IMR-90 (cell line): ENCODE results near the gene CCDC170. TPM values are rescaled to one million over a fixed set of nuclear protein-coding genes. Genes with fewer than 3 reads are reported as not detected.

ENCODE experiments used
- ATAC-seq: fragments of 200-7000 bp; cut with Tn5 transposase; 2 replicates; pipeline ENCODE4 v1.9.1; 2020; ENCODE audit warnings: low read depth, mild to moderate bottlenecking, moderate library complexity
- BruUV-seq: library from RNA; stranded (reverse); fragments of 400-500 nt; replicated peaks from 2 replicates; lab custom pipeline; 2021; lab: Mats Ljungman, UMichigan
- CTCF ChIA-PET: fragments of 300-600 bp; formaldehyde crosslinking; extraction: SDS; loops from one replicate; lab custom pipeline; 2021; ENCODE audit warnings: antibody characterized with exemption; lab: Yijun Ruan, JAX
- POLR2A ChIA-PET: fragments of 300-600 bp; sonication (Branson Sonifier 250); formaldehyde crosslinking; loops from one replicate; lab custom pipeline; 2022; ENCODE audit warnings: antibody characterized with exemption; ENCODE audit not compliant: unreplicated experiment; lab: Charles Lee
- DNase-seq: peaks from one replicate; pipeline ENCODE4 v3.0.0; 2013
- H2AFZ ChIP-seq: replicated peaks from 2 replicates; pipeline ENCODE3; 2013; ENCODE audit warnings: low read length, mild to moderate bottlenecking; ENCODE audit not compliant: poor library complexity
- H2AK5ac ChIP-seq: 2 replicates; pipeline ENCODE4 v1.6.1; 2013; ENCODE audit warnings: low read depth, low read length, inconsistent platforms
- H2AK9ac ChIP-seq: replicated peaks from 2 replicates; pipeline ENCODE3; 2013; ENCODE audit warnings: mild to moderate bottlenecking, low read depth, low read length, moderate library complexity; ENCODE audit not compliant: poor library complexity
- H2BK120ac ChIP-seq: 2 replicates; pipeline ENCODE4 v1.6.1; 2013; ENCODE audit warnings: low read depth, low read length, inconsistent platforms
- H2BK15ac ChIP-seq: 3 replicates; pipeline ENCODE4 v1.6.1; 2013; ENCODE audit warnings: low read depth, low read length, inconsistent platforms
- H2BK20ac ChIP-seq: 2 replicates; pipeline ENCODE4 v1.6.1; 2013; ENCODE audit warnings: low read depth, mild to moderate bottlenecking, inconsistent platforms, low read length, moderate library complexity
- H2BK5ac ChIP-seq: 2 replicates; pipeline ENCODE4 v1.6.1; 2013; ENCODE audit warnings: mild to moderate bottlenecking, low read depth, low read length, inconsistent platforms; ENCODE audit not compliant: poor library complexity, severe bottlenecking
- H3K14ac ChIP-seq: replicated peaks from 2 replicates; pipeline ENCODE4 v1.6.1; 2013; ENCODE audit warnings: low read depth, low read length, inconsistent platforms
- H3K18ac ChIP-seq: 2 replicates; pipeline ENCODE4 v1.6.1; 2013; ENCODE audit warnings: low read depth, low read length, control low read depth
- H3K23ac ChIP-seq: 2 replicates; pipeline ENCODE4 v1.6.1; 2013; ENCODE audit warnings: low read depth, low read length, inconsistent platforms
- H3K27ac ChIP-seq: 2 replicates; pipeline ENCODE4 v1.5.1; 2013; ENCODE audit warnings: mild to moderate bottlenecking, control low read depth, low read length; ENCODE audit not compliant: insufficient read depth
- H3K27me3 ChIP-seq: 2 replicates; pipeline ENCODE4 v1.6.1; 2013; ENCODE audit warnings: low read length; ENCODE audit not compliant: control insufficient read depth, insufficient read depth
- H3K36me3 ChIP-seq: 2 replicates; pipeline ENCODE4 v1.6.1; 2013; ENCODE audit warnings: low read length, mixed read lengths; ENCODE audit not compliant: control insufficient read depth, insufficient read depth
- H3K4ac ChIP-seq: 2 replicates; pipeline ENCODE4 v1.6.1; 2013; ENCODE audit warnings: low read depth, low read length, inconsistent platforms
- H3K4me1 ChIP-seq: 2 replicates; pipeline ENCODE4 v1.6.1; 2013; ENCODE audit warnings: low read length, mixed read lengths; ENCODE audit not compliant: control insufficient read depth, insufficient read depth
- H3K4me2 ChIP-seq: 2 replicates; pipeline ENCODE4 v1.6.1; 2013; ENCODE audit warnings: low read depth, mild to moderate bottlenecking, control low read depth, low read length, moderate library complexity
- H3K4me3 ChIP-seq: 2 replicates; pipeline ENCODE4 v1.5.1; 2013; ENCODE audit warnings: low read depth, mild to moderate bottlenecking, control low read depth, low read length, moderate library complexity; ENCODE audit not compliant: insufficient read depth
- H3K56ac ChIP-seq: 2 replicates; pipeline ENCODE4 v1.6.1; 2013; ENCODE audit warnings: low read length, inconsistent platforms; ENCODE audit not compliant: insufficient read depth; ENCODE audit errors: extremely low read depth
- H3K79me1 ChIP-seq, 2 experiments: 2 replicates each; pipeline ENCODE4 v1.6.1; 2013; ENCODE audit warnings: low read length in 2 of 2, inconsistent platforms in 1 of 2, low read depth in 1 of 2
- H3K9ac ChIP-seq: 2 replicates; pipeline ENCODE4 v1.6.1; 2013; ENCODE audit warnings: low read depth, low read length, control low read depth
- H3K9me1 ChIP-seq: 2 replicates; pipeline ENCODE4 v1.6.1; 2013; ENCODE audit warnings: low read length, inconsistent platforms; ENCODE audit not compliant: insufficient read depth
- H3K9me3 ChIP-seq: 2 replicates; pipeline ENCODE4 v1.6.1; 2013; ENCODE audit warnings: low read length; ENCODE audit not compliant: control insufficient read depth, insufficient read depth
- H4K20me1 ChIP-seq: 2 replicates; pipeline ENCODE4 v1.6.1; 2013; ENCODE audit warnings: low read length, inconsistent platforms; ENCODE audit not compliant: insufficient read depth
- H4K5ac ChIP-seq: 2 replicates; pipeline ENCODE4 v1.6.1; 2013; ENCODE audit warnings: mild to moderate bottlenecking, low read depth, low read length, control low read depth
- H4K8ac ChIP-seq, 2 experiments: 2 replicates each; pipeline ENCODE4 v1.6.1; 2013; ENCODE audit warnings: low read depth in 2 of 2, low read length in 2 of 2, control low read depth in 1 of 2, inconsistent platforms in 1 of 2
- H4K91ac ChIP-seq: 2 replicates; pipeline ENCODE4 v1.6.1; 2013; ENCODE audit warnings: low read depth, low read length, inconsistent platforms; ENCODE audit not compliant: insufficient read depth
- BHLHE40 ChIP-seq: fragments of 150-350 bp; IDR thresholded peaks from 2 replicates; pipeline ENCODE4 v1.6.1; 2016; ENCODE audit warnings: mild to moderate bottlenecking, low read depth, low read length
- CHD1 ChIP-seq: IDR thresholded peaks from 2 replicates; pipeline ENCODE4 v1.6.1; 2012; ENCODE audit warnings: low read depth, low read length, improper control_type of control experiment
- FOS ChIP-seq: fragments of 150-350 bp; IDR thresholded peaks from 2 replicates; pipeline ENCODE4 v1.6.1; 2016; ENCODE audit warnings: low read depth, low read length
- MXI1 ChIP-seq: IDR thresholded peaks from 2 replicates; pipeline ENCODE4 v1.6.1; 2012; ENCODE audit warnings: low read depth, mild to moderate bottlenecking, low read length, moderate library complexity, borderline replicate concordance
- RAD21 ChIP-seq: IDR thresholded peaks from 2 replicates; pipeline ENCODE4 v1.6.1; 2012; ENCODE audit warnings: low read length, improper control_type of control experiment
- RCOR1 ChIP-seq: IDR thresholded peaks from 2 replicates; pipeline ENCODE4 v1.6.1; 2012; ENCODE audit warnings: mild to moderate bottlenecking, low read length, improper control_type of control experiment; ENCODE audit not compliant: insufficient replicate concordance
- RFX5 ChIP-seq: IDR thresholded peaks from 2 replicates; pipeline ENCODE4 v1.8.0; 2012; ENCODE audit warnings: low read depth, mild to moderate bottlenecking, low read length, moderate library complexity
- SMC3 ChIP-seq: fragments of 150-350 bp; IDR thresholded peaks from 2 replicates; pipeline ENCODE4 v1.6.1; 2016; ENCODE audit warnings: low read depth, mild to moderate bottlenecking, antibody characterized with exemption, low read length, moderate library complexity
- WGBS, 2 experiments: methylation state at CpG; one replicate each; pipeline versions ENCODE4 v1.1.5 to v1.1.7; 2013; ENCODE audit warnings: missing lambda C conversion rate in 2 of 2; ENCODE audit not compliant: insufficient read length in 1 of 2; ENCODE audit errors: extremely low coverage in 2 of 2; 5-methylcytosine and 5-hydroxymethylcytosine counted together
- dilution Hi-C: fragments of 300-500 bp; cut with HindIII; formaldehyde crosslinking; loops from one replicate; pipeline ENCODE4 v1.14.3; 2018; ENCODE audit warnings: low sequenced_read_pairs; ENCODE audit not compliant: unreplicated experiment
- in situ Hi-C: fragments of 300-500 bp; cut with MboI; formaldehyde crosslinking; loops from 3 replicates; pipeline ENCODE4 v1.14.3; 2019; ENCODE audit warnings: low sequenced_read_pairs, inconsistent platforms, mixed read lengths
- intact Hi-C: fragments of 100-400 bp; cut with micrococcal nuclease; formaldehyde crosslinking; loops from 2 replicates; pipeline ENCODE4 v1.10.0; 2022
- polyA plus RNA-seq, 3 experiments: library from polyadenylated mRNA; depleted of rRNA; stranded (reverse); fragments of >200 nt; gene quantifications; 2 replicates each; pipeline ENCODE4 v1.2.3, GENCODE V29; 2012; ENCODE audit warnings: low replicate concordance in 1 of 3
- total RNA-seq: library from RNA; depleted of rRNA; stranded (reverse); fragments of >200 nt; gene quantifications from 2 replicates; pipeline ENCODE4 v1.2.3, GENCODE V29; 2012

CCDC170 gene
- total and polyA plus RNA-seq, 2 of the 4 experiments (the other 2 are of a cell fraction): 0.12 to 0.54 TPM

DNA sequence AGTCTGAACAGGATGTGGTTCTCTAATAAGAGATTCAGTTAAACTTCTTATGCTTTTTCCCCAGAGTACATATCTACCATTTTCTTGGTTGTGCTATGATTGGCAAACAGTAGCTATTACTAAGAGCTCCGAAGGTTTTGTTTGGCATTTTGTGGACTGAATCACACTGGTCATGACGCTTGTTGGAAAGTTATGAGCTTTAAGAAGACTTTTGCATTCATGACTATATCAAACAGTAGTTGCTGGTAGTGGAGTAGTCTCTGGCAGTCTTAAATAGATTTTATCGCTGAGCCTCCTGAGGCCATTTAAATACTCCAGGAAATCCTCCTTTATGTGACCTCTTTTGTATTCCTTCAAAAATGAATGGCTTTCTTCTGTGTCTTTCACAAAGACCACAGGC lies 40.8 kb downstream of the CCDC170 start:
- no peak overlapping the region for H4K91ac ChIP-seq
- ChIA-PET CTCF (no interaction called here), POLR2A (no interaction called here)
- H2BK20ac ChIP-seq: no peak overlapping the region
- no peak overlapping the region for H3K4me2 ChIP-seq
- H3K4me3 ChIP-seq: no peak overlapping the region
- TF ChIP-seq CHD1 (no peak), RCOR1 (no peak), RAD21 (no peak), RFX5 (no peak), SMC3 (no peak), FOS (no peak), MXI1 (no peak), BHLHE40 (no peak)
- H4K20me1 ChIP-seq: no peaks in the 10 kb centered on the region
- H2AK5ac ChIP-seq: no peak overlapping the region
- H3K4ac ChIP-seq: no peak overlapping the region
- no peak overlapping the region for H2BK15ac ChIP-seq
- H2BK5ac ChIP-seq: no peak overlapping the region
- intact Hi-C loops (no loop called here), dilution Hi-C loops (no loop called here), in situ Hi-C loops (no loop called here)
- no peaks in the 10 kb centered on the region for H3K36me3 ChIP-seq
- no peak overlapping the region for H4K8ac ChIP-seq
- no peak overlapping the region for H3K27ac ChIP-seq
- no peak overlapping the region for H3K18ac ChIP-seq
- H3K4me1 ChIP-seq: no peaks in the 10 kb centered on the region
- ATAC-seq (no peak), DNase-seq (peak; percentile 16)
- no peak overlapping the region for H2AFZ ChIP-seq
- no TSS peak for BruUV-seq
- H3K14ac ChIP-seq: no peak overlapping the region
- H3K9me3 ChIP-seq: peaks cover 2% of the 10 kb centered on the region; the same call in 1 of the 2 replicates
- no peak overlapping the region for H4K5ac ChIP-seq
- H2BK120ac ChIP-seq: no peak overlapping the region
- H3K27me3 ChIP-seq: no peaks in the 10 kb centered on the region
- no peak overlapping the region for H3K23ac ChIP-seq
- WGBS, 2 experiments: no CpG with 5 or more reads among the region's 3 CpGs
- H3K79me1 ChIP-seq: no peaks in the 10 kb centered on the region
- H3K9ac ChIP-seq: no peak overlapping the region
- H3K56ac ChIP-seq: no peak overlapping the region
- no peaks in the 10 kb centered on the region for H3K9me1 ChIP-seq
- no peak overlapping the region for H2AK9ac ChIP-seq
